ENCODE measurements around the gene SELENOV.

SELENOV gene

DNA sequence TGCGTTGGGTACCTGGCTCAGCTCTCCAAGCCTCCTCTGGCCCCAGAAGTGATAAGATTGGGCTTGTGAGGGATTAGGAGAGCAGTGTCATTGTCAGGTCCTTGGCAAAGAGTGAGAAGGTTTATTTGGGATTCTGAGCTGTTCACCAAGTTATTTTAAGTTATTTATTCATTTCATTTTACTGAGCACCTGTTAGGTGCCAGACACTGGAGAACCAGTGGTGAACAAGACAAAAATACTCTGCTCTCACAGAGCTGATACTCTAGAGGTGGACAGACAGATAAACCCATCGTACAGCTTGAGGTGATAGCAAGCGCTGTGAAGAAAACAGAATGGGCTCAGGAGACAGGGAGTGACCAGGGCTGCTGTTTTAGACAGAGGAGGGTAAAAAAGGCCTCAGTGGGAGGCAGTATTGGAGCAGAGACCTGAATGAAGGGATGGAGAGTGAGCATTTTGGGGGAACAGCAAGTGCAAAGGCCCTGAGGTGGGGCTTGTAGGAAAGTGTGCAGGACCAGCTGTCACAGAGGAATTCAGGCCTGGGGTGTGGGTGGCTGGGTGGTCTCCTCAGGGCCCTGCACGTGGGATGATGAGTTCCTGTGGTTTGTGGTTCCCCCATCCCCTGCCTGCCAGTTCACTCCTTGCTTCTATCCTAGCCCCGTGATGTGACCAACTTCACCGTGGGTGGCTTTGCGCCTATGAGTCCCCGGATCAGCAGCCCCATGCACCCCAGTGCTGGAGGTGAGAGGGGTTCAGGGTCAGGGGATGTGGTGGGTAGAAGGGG lies 43.0 kb upstream of the SELENOV start (continued):
- TF ChIP-seq, protein P1, sequence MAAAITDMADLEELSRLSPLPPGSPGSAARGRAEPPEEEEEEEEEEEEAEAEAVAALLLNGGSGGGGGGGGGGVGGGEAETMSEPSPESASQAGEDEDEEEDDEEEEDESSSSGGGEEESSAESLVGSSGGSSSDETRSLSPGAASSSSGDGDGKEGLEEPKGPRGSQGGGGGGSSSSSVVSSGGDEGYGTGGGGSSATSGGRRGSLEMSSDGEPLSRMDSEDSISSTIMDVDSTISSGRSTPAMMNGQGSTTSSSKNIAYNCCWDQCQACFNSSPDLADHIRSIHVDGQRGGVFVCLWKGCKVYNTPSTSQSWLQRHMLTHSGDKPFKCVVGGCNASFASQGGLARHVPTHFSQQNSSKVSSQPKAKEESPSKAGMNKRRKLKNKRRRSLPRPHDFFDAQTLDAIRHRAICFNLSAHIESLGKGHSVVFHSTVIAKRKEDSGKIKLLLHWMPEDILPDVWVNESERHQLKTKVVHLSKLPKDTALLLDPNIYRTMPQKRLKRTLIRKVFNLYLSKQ (tag by site-specific recombination; IDR thresholded peaks at IDR 0.05; ENCODE audit: borderline replicate concordance) = no peak
- no peak for TF ChIP-seq ZNF501 (tag by site-specific recombination; IDR thresholded peaks at IDR 0.05)
- TF ChIP-seq ZFP69B (tag by site-specific recombination; IDR thresholded peaks at IDR 0.05) = no peak
- TF ChIP-seq ZNF626 (tag by site-specific recombination; IDR thresholded peaks at IDR 0.05) = no peak
- no peak for TF ChIP-seq ZNF677 (tag by site-specific recombination; IDR thresholded peaks at IDR 0.05)
- TF ChIP-seq, protein P2, sequence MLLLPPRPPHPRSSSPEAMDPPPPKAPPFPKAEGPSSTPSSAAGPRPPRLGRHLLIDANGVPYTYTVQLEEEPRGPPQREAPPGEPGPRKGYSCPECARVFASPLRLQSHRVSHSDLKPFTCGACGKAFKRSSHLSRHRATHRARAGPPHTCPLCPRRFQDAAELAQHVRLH (tag by site-specific recombination; IDR thresholded peaks at IDR 0.05) = no peak
- TF ChIP-seq ZNF292 (tag by site-specific recombination; IDR thresholded peaks at IDR 0.05; ENCODE audit: borderline replicate concordance, low read depth) = no peak
- no peak for TF ChIP-seq ZNF585B (tag by site-specific recombination; IDR thresholded peaks at IDR 0.05)
- TF ChIP-seq MYNN (tag by site-specific recombination; IDR thresholded peaks at IDR 0.05; ENCODE audit: borderline replicate concordance) = no peak

DNA sequence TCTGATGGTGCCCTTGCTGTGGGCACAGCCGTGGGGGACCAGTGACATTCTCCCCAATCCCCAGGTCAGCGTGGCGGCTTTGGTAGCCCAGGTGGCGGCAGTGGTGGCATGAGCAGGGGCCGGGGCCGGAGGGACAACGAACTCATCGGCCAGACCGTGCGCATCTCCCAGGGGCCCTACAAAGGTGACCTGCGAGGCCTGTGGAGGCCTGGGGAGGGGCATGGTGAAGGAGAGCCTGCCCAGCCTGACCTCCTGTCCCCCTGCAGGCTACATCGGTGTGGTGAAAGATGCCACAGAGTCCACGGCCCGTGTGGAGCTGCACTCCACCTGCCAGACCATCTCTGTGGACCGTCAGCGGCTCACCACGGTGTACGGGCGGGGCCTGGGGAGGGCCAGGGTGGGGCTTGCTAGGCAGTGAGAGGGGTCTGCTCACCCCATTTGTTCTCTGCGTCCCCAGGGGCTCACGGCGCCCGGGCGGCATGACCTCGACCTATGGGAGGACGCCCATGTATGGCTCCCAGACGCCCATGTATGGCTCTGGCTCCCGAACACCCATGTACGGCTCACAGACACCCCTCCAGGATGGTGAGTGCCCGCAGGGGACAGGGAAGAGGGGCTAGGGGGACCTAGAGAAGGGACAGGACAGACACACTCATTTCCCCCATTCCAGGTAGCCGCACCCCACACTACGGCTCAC lies 42.0 kb upstream of the SELENOV start:
- Histone ChIP-seq H3K9me3 (ENCODE audit: control insufficient read depth, insufficient read depth, low read depth, low read length) (no peaks in the 10 kb centered on the region), H3K36me3 (ENCODE audit: control insufficient read depth in 2 of 2, insufficient read depth in 1 of 2, low read length in 2 of 2) (peaks cover 89 to 98% of the 10 kb centered on the region in 2 experiments), H3K27ac (ENCODE audit: extremely low read depth, low read depth, low read length) (0 out of 2 replicates have a peak overlapping the region, but pooled peaks have one; percentile 24), H3K4me3 (ENCODE audit: low read depth, low read length) (no peak overlapping the region), H3K4me1 (ENCODE audit: control insufficient read depth, insufficient read depth, low read length) (no peaks in the 10 kb centered on the region)
- CTCF ChIA-PET = interaction anchor here (0.5 to 6.1 kb wide), 12 partner anchors 10 to 209 kb away, joined by 3 to 174 read pairs (median 4); partner anchors contain the start of genes EID2B and SUPT5H
- POLR2A ChIA-PET = interaction anchor here (1.6 to 2.3 kb wide), 3 partner anchors 8 to 37 kb away, joined by 6 to 8 read pairs (median 7); partner anchors contain the start of genes RPS16, SUPT5H and TIMM50
- no peak for TF ChIP-seq ZNF433 (tag by site-specific recombination; IDR thresholded peaks at IDR 0.05; ENCODE audit: low read depth)
- TF ChIP-seq KLF8 (tag by site-specific recombination; IDR thresholded peaks at IDR 0.05) = peak; percentile 45; the same call in 1 of the 2 replicates
- no peak for TF ChIP-seq BCL11A (tag by site-specific recombination; IDR thresholded peaks at IDR 0.05; ENCODE audit: low read depth)
- no peak for TF ChIP-seq ZNF404 (tag by site-specific recombination; IDR thresholded peaks at IDR 0.05)

DNA sequence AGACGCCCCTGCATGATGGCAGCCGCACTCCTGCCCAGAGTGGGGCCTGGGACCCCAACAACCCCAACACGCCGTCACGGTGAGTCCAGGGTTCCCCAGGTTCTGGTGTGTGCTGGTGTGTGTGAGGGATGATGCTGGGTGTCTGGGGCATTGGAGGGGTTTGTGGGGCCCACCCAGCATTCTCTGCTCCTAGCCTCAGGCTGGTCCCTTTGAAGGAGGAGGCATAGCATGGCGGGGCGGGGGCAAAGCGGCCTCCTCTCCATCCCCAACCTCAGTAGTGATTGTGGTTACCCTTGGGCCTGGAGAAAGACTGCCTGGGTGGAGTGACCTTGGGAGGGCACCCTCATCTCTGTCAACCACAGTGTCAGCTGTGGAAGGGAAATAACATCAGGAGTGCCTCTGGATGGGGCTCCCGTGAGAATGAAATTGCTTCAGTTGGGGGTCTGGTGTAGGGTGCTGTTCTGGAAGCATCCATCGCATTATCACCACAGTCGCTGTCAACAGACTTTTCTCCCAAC lies 41.4 kb upstream of the SELENOV start:
- Histone ChIP-seq H3K4me3 (ENCODE audit: low read depth, low read length) (no peak overlapping the region), H3K4me1 (ENCODE audit: control insufficient read depth, insufficient read depth, low read length) (no peaks in the 10 kb centered on the region), H3K27ac (ENCODE audit: extremely low read depth, low read depth, low read length) (no peak overlapping the region), H3K9me3 (ENCODE audit: control insufficient read depth, insufficient read depth, low read depth, low read length) (no peaks in the 10 kb centered on the region), H3K36me3 (ENCODE audit: control insufficient read depth in 2 of 2, insufficient read depth in 1 of 2, low read length in 2 of 2) (peaks cover 82 to 97% of the 10 kb centered on the region in 2 experiments)
- TF ChIP-seq SETDB1 (IDR thresholded peaks at IDR 0.05; ENCODE audit: insufficient read length, low read length) = no peak
- TF ChIP-seq ZFP69B (tag by site-specific recombination; IDR thresholded peaks at IDR 0.05) = peak; percentile 76
- TF ChIP-seq, protein P3, sequence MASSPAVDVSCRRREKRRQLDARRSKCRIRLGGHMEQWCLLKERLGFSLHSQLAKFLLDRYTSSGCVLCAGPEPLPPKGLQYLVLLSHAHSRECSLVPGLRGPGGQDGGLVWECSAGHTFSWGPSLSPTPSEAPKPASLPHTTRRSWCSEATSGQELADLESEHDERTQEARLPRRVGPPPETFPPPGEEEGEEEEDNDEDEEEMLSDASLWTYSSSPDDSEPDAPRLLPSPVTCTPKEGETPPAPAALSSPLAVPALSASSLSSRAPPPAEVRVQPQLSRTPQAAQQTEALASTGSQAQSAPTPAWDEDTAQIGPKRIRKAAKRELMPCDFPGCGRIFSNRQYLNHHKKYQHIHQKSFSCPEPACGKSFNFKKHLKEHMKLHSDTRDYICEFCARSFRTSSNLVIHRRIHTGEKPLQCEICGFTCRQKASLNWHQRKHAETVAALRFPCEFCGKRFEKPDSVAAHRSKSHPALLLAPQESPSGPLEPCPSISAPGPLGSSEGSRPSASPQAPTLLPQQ (tag by site-specific recombination; IDR thresholded peaks at IDR 0.05) = peak; percentile 85
- CTCF ChIA-PET = interaction anchor here (0.5 to 6.1 kb wide), 34 partner anchors 10 to 503 kb away, joined by 3 to 174 read pairs (median 7); partner anchors contain the start of genes DLL3, EID2, EID2B and GMFG
- POLR2A ChIA-PET = interaction anchor here (1.0 to 3.6 kb wide), 5 partner anchors 28 to 59 kb away, joined by 4 to 29 read pairs (median 7); partner anchors contain the start of genes EID2B, RPS16 and SUPT5H
